Neural cell (in vitro differentiated cells): ENCODE results near the gene ZMYND10. TPM values are rescaled to one million over a fixed set of nuclear protein-coding genes. Genes with fewer than 3 reads are reported as not detected.

Experiments used
- H2AFZ ChIP-seq: fragments of 200-600, 300-800 bp; sonication (generic), shearing (Covaris generic); 2 replicates; pipeline ENCODE4 v1.6.0; 2014; ENCODE audit warnings: low read depth, mild to moderate bottlenecking, antibody characterized with exemption, low read length, moderate library complexity
- H3F3A ChIP-seq: fragments of 200-600 bp; shearing (Covaris generic); 2 replicates; pipeline ENCODE4 v1.6.1; 2016; ENCODE audit warnings: mild to moderate bottlenecking, moderate library complexity, mixed read lengths, antibody characterized with exemption, low read length; ENCODE audit not compliant: insufficient read depth, poor library complexity, severe bottlenecking
- H3K27ac ChIP-seq: fragments of 200-600, 300-800 bp; sonication (generic), shearing (Covaris generic); 2 replicates; pipeline ENCODE4 v1.5.1; 2014; ENCODE audit warnings: mild to moderate bottlenecking, low read length, moderate library complexity
- H3K27me3 ChIP-seq: fragments of 300-800, 200-600 bp; sonication (generic), shearing (Covaris generic); 2 replicates; pipeline ENCODE4 v1.6.0; 2014; ENCODE audit warnings: mild to moderate bottlenecking, low read depth, low read length, moderate library complexity; ENCODE audit not compliant: insufficient read depth
- H3K36me3 ChIP-seq: fragments of 300-800, 200-600 bp; sonication (generic), shearing (Covaris generic); 2 replicates; pipeline ENCODE4 v1.5.1; 2014; ENCODE audit warnings: mild to moderate bottlenecking, antibody characterized with exemption, low read length, moderate library complexity; ENCODE audit not compliant: insufficient read depth
- H3K4me2 ChIP-seq: fragments of 300-800, 200-600 bp; sonication (generic), shearing (Covaris generic); 2 replicates; pipeline ENCODE4 v1.6.0; 2014; ENCODE audit warnings: mild to moderate bottlenecking, low read length
- H3K4me3 ChIP-seq: fragments of 300-800, 200-600 bp; sonication (generic), shearing (Covaris generic); 2 replicates; pipeline ENCODE4 v1.5.1; 2014; ENCODE audit warnings: mild to moderate bottlenecking, low read length, moderate library complexity
- H3K79me2 ChIP-seq: fragments of 200-600 bp; shearing (Covaris generic); replicated peaks from 2 replicates; pipeline ENCODE4 v1.6.0; 2014; ENCODE audit warnings: mild to moderate bottlenecking, low read length, moderate library complexity; ENCODE audit not compliant: insufficient read depth
- H3K9ac ChIP-seq: fragments of 300-800, 200-600 bp; sonication (generic), shearing (Covaris generic); 2 replicates; pipeline ENCODE4 v1.6.1; 2016; ENCODE audit warnings: mild to moderate bottlenecking, low read length, mixed read lengths
- H3K9me2 ChIP-seq: fragments of 200-600 bp; shearing (Covaris generic); 2 replicates; pipeline ENCODE4 v1.6.1; 2016; ENCODE audit warnings: mild to moderate bottlenecking, low read length, mixed read lengths; ENCODE audit not compliant: insufficient read depth
- H3K9me3 ChIP-seq: fragments of 200-600, 300-800 bp; sonication (generic), shearing (Covaris generic); 2 replicates; pipeline ENCODE4 v1.6.1; 2016; ENCODE audit warnings: mild to moderate bottlenecking, mixed run types, low read length, moderate library complexity, mixed read lengths
- H4K20me1 ChIP-seq: fragments of 200-600 bp; shearing (Covaris generic); 2 replicates; pipeline ENCODE4 v1.6.1; 2016; ENCODE audit warnings: mild to moderate bottlenecking, mixed run types; ENCODE audit not compliant: insufficient read depth
- CTCF ChIP-seq: fragments of 450-650 bp; IDR thresholded peaks from 2 replicates; pipeline ENCODE4 v1.5.1; 2014; ENCODE audit warnings: antibody characterized with exemption, mild to moderate bottlenecking, moderate library complexity; ENCODE audit not compliant: poor library complexity, severe bottlenecking
- EP300 ChIP-seq: fragments of 450-650 bp; conservative IDR thresholded peaks from 2 replicates; pipeline ENCODE4 v1.6.1; 2014; ENCODE audit warnings: antibody characterized with exemption, mild to moderate bottlenecking, moderate library complexity; ENCODE audit not compliant: poor library complexity, severe bottlenecking
- EZH2 ChIP-seq: fragments of 200-600, 300-800 bp; shearing (Covaris generic), sonication (generic); IDR thresholded peaks from 2 replicates; pipeline ENCODE4 v1.6.1; 2014; ENCODE audit warnings: antibody characterized with exemption, low read length, borderline replicate concordance, mild to moderate bottlenecking; ENCODE audit not compliant: insufficient read depth, poor library complexity, severe bottlenecking
- MXI1 ChIP-seq: fragments of 450-650 bp; conservative IDR thresholded peaks from 2 replicates; pipeline ENCODE4 v1.6.1; 2014; ENCODE audit warnings: antibody characterized with exemption, mild to moderate bottlenecking; ENCODE audit not compliant: poor library complexity, severe bottlenecking
- POLR2AphosphoS5 ChIP-seq: IDR thresholded peaks from 2 replicates; pipeline ENCODE4 v1.6.1; 2012
- RAD21 ChIP-seq: fragments of 450-650 bp; conservative IDR thresholded peaks from 2 replicates; pipeline ENCODE4 v1.6.1; 2014; ENCODE audit warnings: antibody characterized with exemption, mild to moderate bottlenecking, moderate library complexity
- SMC3 ChIP-seq: fragments of 450-650 bp; conservative IDR thresholded peaks from 2 replicates; pipeline ENCODE4 v1.6.1; 2014; ENCODE audit warnings: antibody characterized with exemption, mild to moderate bottlenecking, moderate library complexity; ENCODE audit not compliant: poor library complexity
- TAF1 ChIP-seq: IDR thresholded peaks from 2 replicates; pipeline ENCODE4 v1.6.1; 2012; ENCODE audit warnings: low read depth
- polyA plus RNA-seq: library from polyadenylated mRNA; depleted of rRNA; stranded (reverse); fragments of >200 nt; gene quantifications from 2 replicates; pipeline ENCODE4 v1.2.3, GENCODE V29; 2014
- TF ChIP-seq, protein P1 (sequence below): IDR thresholded peaks from 2 replicates; pipeline ENCODE4 v1.6.1; 2012; ENCODE audit warnings: borderline replicate concordance

ZMYND10 gene
- polyA plus RNA-seq, 1 donor from 2014 or later = 5.2 TPM

- Histone ChIP-seq H4K20me1 (no peaks in the 10 kb centered on the region), H3K4me3 (no peak overlapping the region), H3K9me3 (no peaks in the 10 kb centered on the region), H3K79me2 (peaks cover 14% of the 10 kb centered on the region), H3K36me3 (no peaks in the 10 kb centered on the region), H2AFZ (no peak overlapping the region), H3K9me2 (no peaks in the 10 kb centered on the region), H3K9ac (no peak overlapping the region), H3K4me2 (no peak overlapping the region), H3K27me3 (no peaks in the 10 kb centered on the region), H3K27ac (no peak overlapping the region), H3F3A (no peaks in the 10 kb centered on the region)
- TF ChIP-seq RAD21 = no peak
- TF ChIP-seq, protein P1, sequence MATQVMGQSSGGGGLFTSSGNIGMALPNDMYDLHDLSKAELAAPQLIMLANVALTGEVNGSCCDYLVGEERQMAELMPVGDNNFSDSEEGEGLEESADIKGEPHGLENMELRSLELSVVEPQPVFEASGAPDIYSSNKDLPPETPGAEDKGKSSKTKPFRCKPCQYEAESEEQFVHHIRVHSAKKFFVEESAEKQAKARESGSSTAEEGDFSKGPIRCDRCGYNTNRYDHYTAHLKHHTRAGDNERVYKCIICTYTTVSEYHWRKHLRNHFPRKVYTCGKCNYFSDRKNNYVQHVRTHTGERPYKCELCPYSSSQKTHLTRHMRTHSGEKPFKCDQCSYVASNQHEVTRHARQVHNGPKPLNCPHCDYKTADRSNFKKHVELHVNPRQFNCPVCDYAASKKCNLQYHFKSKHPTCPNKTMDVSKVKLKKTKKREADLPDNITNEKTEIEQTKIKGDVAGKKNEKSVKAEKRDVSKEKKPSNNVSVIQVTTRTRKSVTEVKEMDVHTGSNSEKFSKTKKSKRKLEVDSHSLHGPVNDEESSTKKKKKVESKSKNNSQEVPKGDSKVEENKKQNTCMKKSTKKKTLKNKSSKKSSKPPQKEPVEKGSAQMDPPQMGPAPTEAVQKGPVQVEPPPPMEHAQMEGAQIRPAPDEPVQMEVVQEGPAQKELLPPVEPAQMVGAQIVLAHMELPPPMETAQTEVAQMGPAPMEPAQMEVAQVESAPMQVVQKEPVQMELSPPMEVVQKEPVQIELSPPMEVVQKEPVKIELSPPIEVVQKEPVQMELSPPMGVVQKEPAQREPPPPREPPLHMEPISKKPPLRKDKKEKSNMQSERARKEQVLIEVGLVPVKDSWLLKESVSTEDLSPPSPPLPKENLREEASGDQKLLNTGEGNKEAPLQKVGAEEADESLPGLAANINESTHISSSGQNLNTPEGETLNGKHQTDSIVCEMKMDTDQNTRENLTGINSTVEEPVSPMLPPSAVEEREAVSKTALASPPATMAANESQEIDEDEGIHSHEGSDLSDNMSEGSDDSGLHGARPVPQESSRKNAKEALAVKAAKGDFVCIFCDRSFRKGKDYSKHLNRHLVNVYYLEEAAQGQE = no peak
- no peak for TF ChIP-seq POLR2AphosphoS5
- no peak for TF ChIP-seq EP300
- TF ChIP-seq SMC3 = no peak
- no peak for TF ChIP-seq MXI1
- no peak for TF ChIP-seq EZH2
- TF ChIP-seq TAF1 = no peak
These were observed 19.9 kb downstream of the ZMYND10 start for GRCh38 chr3:50325497-50326181.

- Histone ChIP-seq H3K9ac (no peak overlapping the region), H3K27me3 (no peaks in the 10 kb centered on the region), H4K20me1 (no peaks in the 10 kb centered on the region), H3K9me2 (no peaks in the 10 kb centered on the region), H3K4me3 (no peak overlapping the region), H3K9me3 (no peaks in the 10 kb centered on the region), H3K79me2 (peaks cover 19% of the 10 kb centered on the region), H3K36me3 (no peaks in the 10 kb centered on the region), H3K27ac (no peak overlapping the region), H2AFZ (no peak overlapping the region), H3F3A (no peaks in the 10 kb centered on the region), H3K4me2 (no peak overlapping the region)
- TF ChIP-seq RAD21 (no peak), CTCF (no peak), EP300 (no peak), SMC3 (no peak), POLR2AphosphoS5 (no peak), TAF1 (no peak), EZH2 (no peak), MXI1 (no peak)
- TF ChIP-seq, protein P1 = no peak
These were observed 20.4 kb downstream of the ZMYND10 start for GRCh38 chr3:50325113-50325480.
